Kidney epithelial cell (primary cell): ENCODE results near the gene CARS1. TPM values are rescaled to one million over a fixed set of nuclear protein-coding genes. Genes with fewer than 3 reads are reported as not detected.

ENCODE experiments used
- DNase-seq: peaks from one replicate; pipeline ENCODE4 v3.0.0-alpha.2; 2010; ENCODE audit warnings: low read depth
- H3K27me3 ChIP-seq: 2 replicates; pipeline ENCODE4 v1.6.0; 2011; ENCODE audit warnings: low read length; ENCODE audit not compliant: control insufficient read depth, insufficient read depth
- H3K36me3 ChIP-seq: 2 replicates; pipeline ENCODE4 v1.5.1; 2011; ENCODE audit warnings: low read length; ENCODE audit not compliant: control insufficient read depth, insufficient read depth
- H3K4me3 ChIP-seq: 2 replicates; pipeline ENCODE4 v1.5.1; 2011; ENCODE audit warnings: low read depth, mild to moderate bottlenecking, control low read depth, low read length
- total RNA-seq: library from RNA; depleted of rRNA; stranded (reverse); fragments of >200 nt; gene quantifications from 2 replicates; pipeline ENCODE4 v1.2.3, GENCODE V29; 2015
- TF ChIP-seq, protein P1 (sequence below): IDR thresholded peaks from 2 replicates; pipeline ENCODE4 v1.5.1; 2011; ENCODE audit warnings: mild to moderate bottlenecking, moderate library complexity, low read length, control low read depth, inconsistent platforms; ENCODE audit not compliant: insufficient read depth, poor library complexity, severe bottlenecking

CARS1 gene
- total RNA-seq, 1 donor from 2014 or later: 98.3 TPM

- Histone ChIP-seq H3K4me3 (no peak overlapping the region), H3K36me3 (no peaks in the 10 kb centered on the region), H3K27me3 (peaks cover 3% of the 10 kb centered on the region)
- TF ChIP-seq, protein P1, sequence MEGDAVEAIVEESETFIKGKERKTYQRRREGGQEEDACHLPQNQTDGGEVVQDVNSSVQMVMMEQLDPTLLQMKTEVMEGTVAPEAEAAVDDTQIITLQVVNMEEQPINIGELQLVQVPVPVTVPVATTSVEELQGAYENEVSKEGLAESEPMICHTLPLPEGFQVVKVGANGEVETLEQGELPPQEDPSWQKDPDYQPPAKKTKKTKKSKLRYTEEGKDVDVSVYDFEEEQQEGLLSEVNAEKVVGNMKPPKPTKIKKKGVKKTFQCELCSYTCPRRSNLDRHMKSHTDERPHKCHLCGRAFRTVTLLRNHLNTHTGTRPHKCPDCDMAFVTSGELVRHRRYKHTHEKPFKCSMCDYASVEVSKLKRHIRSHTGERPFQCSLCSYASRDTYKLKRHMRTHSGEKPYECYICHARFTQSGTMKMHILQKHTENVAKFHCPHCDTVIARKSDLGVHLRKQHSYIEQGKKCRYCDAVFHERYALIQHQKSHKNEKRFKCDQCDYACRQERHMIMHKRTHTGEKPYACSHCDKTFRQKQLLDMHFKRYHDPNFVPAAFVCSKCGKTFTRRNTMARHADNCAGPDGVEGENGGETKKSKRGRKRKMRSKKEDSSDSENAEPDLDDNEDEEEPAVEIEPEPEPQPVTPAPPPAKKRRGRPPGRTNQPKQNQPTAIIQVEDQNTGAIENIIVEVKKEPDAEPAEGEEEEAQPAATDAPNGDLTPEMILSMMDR: no peak
- no peak for DNase-seq
Measured at GRCh38 chr11:3080104-3080503, 22.9 kb upstream of the CARS1 start.

DNA sequence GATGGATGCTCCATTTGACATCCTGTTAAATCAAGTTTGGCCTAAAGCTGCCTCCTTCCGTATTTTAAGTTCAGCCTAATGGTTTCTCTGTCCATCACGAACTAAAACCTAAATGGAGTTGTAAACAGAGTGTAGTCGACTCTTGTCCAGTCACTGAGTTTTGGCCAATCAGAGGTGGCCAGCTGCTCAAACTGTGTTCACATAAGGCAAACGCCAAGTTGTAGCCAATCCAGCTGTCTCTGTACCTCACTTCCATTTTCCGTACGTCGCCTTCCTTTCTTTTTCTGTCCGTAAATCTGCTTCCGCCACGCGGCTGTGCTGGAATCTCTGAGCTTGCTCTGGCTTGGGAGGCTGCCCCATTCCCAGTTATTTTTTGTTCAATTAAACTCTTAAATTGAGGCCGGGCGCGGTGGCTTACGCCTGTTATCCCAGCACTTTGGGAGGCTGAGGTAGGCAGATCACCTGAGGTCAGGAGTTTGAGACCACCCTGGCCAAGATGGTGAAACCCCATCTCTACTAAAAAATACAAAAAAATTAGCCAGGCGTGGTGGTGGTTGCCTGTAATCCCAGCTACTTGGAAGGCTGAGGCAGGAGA lies 20.7 kb upstream of the CARS1 start:
- no peak overlapping the region for H3K4me3 ChIP-seq
- TF ChIP-seq, protein P1: no peak
- H3K36me3 ChIP-seq: no peaks in the 10 kb centered on the region
- no peak for DNase-seq
- no peaks in the 10 kb centered on the region for H3K27me3 ChIP-seq

DNA sequence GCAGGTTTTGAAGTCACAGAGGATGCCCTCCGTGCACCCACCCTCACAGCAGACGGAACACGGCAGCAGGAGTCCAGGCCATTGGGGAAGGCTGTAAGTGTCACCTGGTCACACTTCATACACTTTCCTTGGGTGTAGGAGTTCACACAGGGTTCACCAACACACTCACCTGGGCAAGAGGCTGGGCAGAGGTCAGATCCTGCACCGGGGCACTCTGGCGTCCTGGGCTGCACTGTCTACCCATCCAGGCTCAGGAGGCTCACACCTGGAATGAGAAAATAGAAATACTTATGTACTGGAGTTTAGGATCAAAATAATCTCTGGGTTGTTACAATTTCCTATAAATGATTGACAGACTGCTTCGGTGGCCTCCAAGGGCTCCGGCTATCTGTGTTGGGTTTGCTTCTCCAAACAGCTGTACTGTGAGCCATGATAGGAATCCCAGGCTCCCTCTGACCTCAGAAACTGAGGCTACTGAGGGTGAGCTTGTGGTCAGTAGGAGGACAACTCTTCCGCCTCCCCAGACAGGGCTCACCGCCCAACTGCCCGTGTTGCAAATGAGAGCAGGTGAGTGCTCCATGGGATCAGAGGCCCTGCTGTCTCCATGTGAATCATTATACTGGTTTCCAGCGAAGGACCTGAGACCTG lies 20.1 kb upstream of the CARS1 start:
- no peaks in the 10 kb centered on the region for H3K36me3 ChIP-seq
- H3K4me3 ChIP-seq: no peak overlapping the region
- TF ChIP-seq, protein P1: no peak
- no peaks in the 10 kb centered on the region for H3K27me3 ChIP-seq
- no peak for DNase-seq

DNA sequence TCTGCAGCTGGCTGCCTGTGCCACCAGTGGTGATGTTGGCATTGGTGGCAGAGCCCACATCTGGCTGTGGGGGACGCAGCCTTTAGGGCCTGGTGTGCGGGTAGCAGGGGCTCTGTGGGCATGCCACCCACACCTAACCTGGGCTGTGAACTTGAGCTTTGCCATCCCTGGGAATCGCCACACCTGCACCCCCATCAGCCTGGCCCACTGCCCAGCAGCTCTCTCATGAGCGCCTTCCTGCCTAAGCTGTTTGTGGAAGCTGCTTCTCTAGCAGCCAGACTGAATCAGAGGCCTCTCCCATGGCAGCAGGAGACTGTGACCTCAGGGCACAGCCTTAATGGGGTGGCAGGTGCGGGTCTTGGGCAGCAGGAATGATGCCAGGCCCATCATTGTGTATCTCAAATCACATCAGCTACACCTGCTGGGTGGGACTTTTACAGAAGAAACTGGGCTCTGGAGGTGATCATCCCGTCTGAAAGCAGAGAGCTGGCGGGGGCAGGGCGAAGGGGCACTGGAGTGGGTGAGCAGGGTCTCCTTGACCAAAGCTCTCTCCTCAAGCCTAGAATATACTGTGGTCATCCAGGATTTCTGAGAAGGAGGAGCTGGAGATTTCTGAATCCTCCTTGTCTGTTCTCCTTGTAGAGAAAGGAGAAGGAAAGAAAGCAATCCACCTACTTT lies 17.8 kb upstream of the CARS1 start:
- no peaks in the 10 kb centered on the region for H3K36me3 ChIP-seq
- no peak overlapping the region for H3K4me3 ChIP-seq
- TF ChIP-seq, protein P1: no peak
- peak; percentile 21 for DNase-seq
- no peaks in the 10 kb centered on the region for H3K27me3 ChIP-seq

DNA sequence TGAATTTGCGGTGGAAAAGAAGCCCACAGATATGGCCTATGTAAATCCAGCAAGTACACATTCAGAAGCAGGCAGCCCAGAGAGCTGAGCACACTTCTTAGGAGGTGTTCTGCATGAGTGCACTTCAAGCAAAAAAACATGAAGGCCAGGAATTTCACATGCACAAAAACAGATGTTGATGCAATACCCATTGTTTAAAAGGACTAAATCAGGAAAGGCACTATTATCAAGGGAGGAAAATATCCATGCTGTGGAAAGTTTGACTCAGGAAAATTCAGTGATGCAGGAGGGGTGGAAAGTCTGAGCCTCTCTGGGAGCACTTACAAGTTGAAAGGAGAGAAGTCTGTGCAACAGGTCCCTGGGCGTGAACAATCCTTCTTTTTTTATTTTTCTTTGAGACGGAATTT lies 15.8 kb upstream of the CARS1 start:
- Histone ChIP-seq H3K27me3 (no peaks in the 10 kb centered on the region), H3K36me3 (no peaks in the 10 kb centered on the region), H3K4me3 (no peak overlapping the region)
- TF ChIP-seq, protein P1: no peak
- DNase-seq: peak; percentile 75
